H1 (cell line): ENCODE measurements around the gene NUP107. TPM values are rescaled to one million over a fixed set of nuclear protein-coding genes. Genes with fewer than 3 reads are reported as not detected.

Experiments
- CTCF ChIA-PET: fragments of 300-600 bp; sonication (Branson Sonifier 250); formaldehyde crosslinking; loops from one replicate; lab custom pipeline; 2021; ENCODE audit not compliant: partially characterized antibody; lab: Charles Lee
- POLR2A ChIA-PET: fragments of 300-600 bp; sonication (Branson Sonifier 250); formaldehyde crosslinking; loops from one replicate; lab custom pipeline; 2021; ENCODE audit warnings: inconsistent platforms; ENCODE audit not compliant: partially characterized antibody; lab: Charles Lee
- DNase-seq, 2 experiments: peaks; one replicate each; pipeline versions ENCODE4 v3.0.0 to v3.0.0-alpha.2; 2010 to 2022; ENCODE audit warnings: low spot score in 2 of 2, low read depth in 1 of 2, mixed read lengths in 1 of 2
- FAIRE-seq: peaks from 2 replicates; lab custom pipeline; 2011; peaks lifted over from hg19 to GRCh38; lab: Jason Lieb, UNC
- H2AFZ ChIP-seq: 2 replicates; pipeline ENCODE4 v1.8.1; 2012; ENCODE audit warnings: low read length, inconsistent platforms
- H2AK5ac ChIP-seq: 2 replicates; pipeline ENCODE4 v1.6.1; 2013; ENCODE audit warnings: low read depth, low read length
- H2BK120ac ChIP-seq: replicated peaks from 2 replicates; pipeline ENCODE3; 2013; ENCODE audit warnings: low read depth, low read length, inconsistent platforms
- H2BK12ac ChIP-seq: 2 replicates; pipeline ENCODE4 v1.6.1; 2013; ENCODE audit warnings: low read depth, low read length
- H2BK15ac ChIP-seq: 2 replicates; pipeline ENCODE4 v1.6.1; 2013; ENCODE audit warnings: low read length
- H2BK20ac ChIP-seq: 2 replicates; pipeline ENCODE4 v1.6.1; 2013; ENCODE audit warnings: low read length
- H2BK5ac ChIP-seq: 2 replicates; pipeline ENCODE4 v1.6.1; 2013; ENCODE audit warnings: low read depth, low read length
- H3K14ac ChIP-seq: 2 replicates; pipeline ENCODE4 v1.6.1; 2013; ENCODE audit warnings: inconsistent platforms; ENCODE audit not compliant: insufficient read length
- H3K18ac ChIP-seq: 2 replicates; pipeline ENCODE4 v1.6.1; 2013; ENCODE audit warnings: low read length; ENCODE audit errors: extremely low read depth
- H3K23ac ChIP-seq: 2 replicates; pipeline ENCODE4 v1.6.1; 2013; ENCODE audit warnings: inconsistent platforms; ENCODE audit not compliant: insufficient read length
- H3K23me2 ChIP-seq: 2 replicates; pipeline ENCODE4 v1.6.1; 2013; ENCODE audit warnings: low read depth, low read length
- H3K27ac ChIP-seq: 2 replicates; pipeline ENCODE4 v1.6.1; 2011; ENCODE audit warnings: low read depth, low read length, inconsistent platforms
- H3K27me3 ChIP-seq, 4 experiments: replicated peaks in 1 of 4; 1 replicate in 1 of 4; 2 replicates in 3 of 4; pipeline versions ENCODE4 v1.6.1 to v1.8.1; 2011 to 2013; ENCODE audit warnings: low read length in 3 of 4, mild to moderate bottlenecking in 3 of 4, inconsistent platforms in 2 of 4, mixed read lengths in 2 of 4, moderate library complexity in 1 of 4; ENCODE audit not compliant: control insufficient read depth in 3 of 4, insufficient read depth in 3 of 4; ENCODE audit errors: extremely low read depth in 1 of 4
- H3K36me3 ChIP-seq, 4 experiments: 2 replicates each; pipeline versions ENCODE4 v1.6.1 to v1.8.1; 2011 to 2013; ENCODE audit warnings: mild to moderate bottlenecking in 4 of 4, low read length in 3 of 4, moderate library complexity in 2 of 4, control low read depth in 1 of 4, inconsistent platforms in 1 of 4; ENCODE audit not compliant: insufficient read depth in 4 of 4, control insufficient read depth in 2 of 4
- H3K4ac ChIP-seq: replicated peaks from 2 replicates; pipeline ENCODE3; 2013; ENCODE audit warnings: low read length, low read depth, mixed read lengths, inconsistent platforms; ENCODE audit not compliant: insufficient read length
- H3K4me1 ChIP-seq, 4 experiments: replicated peaks in 1 of 4; 1 replicate in 1 of 4; 2 replicates in 3 of 4; pipeline versions ENCODE4 v1.6.1 to v1.8.1; 2011 to 2013; ENCODE audit warnings: low read length in 3 of 4, inconsistent platforms in 2 of 4, mixed read lengths in 1 of 4; ENCODE audit not compliant: insufficient read depth in 4 of 4, control insufficient read depth in 3 of 4
- H3K4me2 ChIP-seq, 2 experiments: 2 replicates each; pipeline versions ENCODE4 v1.6.1 to v1.8.1; 2011 to 2013; ENCODE audit warnings: low read depth in 2 of 2, low read length in 2 of 2, control low read depth in 1 of 2, inconsistent platforms in 1 of 2, mild to moderate bottlenecking in 1 of 2; ENCODE audit not compliant: insufficient read depth in 1 of 2
- H3K4me3 ChIP-seq, 4 experiments: fragments of 200-600, 300-600 bp in 1 of 4; sonication (generic), shearing (Covaris generic), sonication (Bioruptor Twin) in 1 of 4; 2 replicates each; pipeline versions ENCODE4 v1.5.1 to v1.8.1; 2011 to 2016; ENCODE audit warnings: low read length in 4 of 4, low read depth in 3 of 4, control low read depth in 2 of 4, inconsistent platforms in 2 of 4, mild to moderate bottlenecking in 2 of 4, mixed read lengths in 1 of 4, moderate library complexity in 1 of 4; ENCODE audit not compliant: insufficient read depth in 2 of 4; ENCODE audit errors: extremely low read depth in 1 of 4
- H3K56ac ChIP-seq: replicated peaks from 2 replicates; pipeline ENCODE3; 2013; ENCODE audit warnings: low read depth, mild to moderate bottlenecking, mixed read lengths, low read length, inconsistent platforms; ENCODE audit not compliant: insufficient read length
- H3K79me1 ChIP-seq: 2 replicates; pipeline ENCODE4 v1.6.1; 2013; ENCODE audit warnings: low read depth, low read length, control low read depth
- H3K79me2 ChIP-seq, 2 experiments: 2 replicates each; pipeline versions ENCODE4 v1.6.1 to v1.8.1; 2012 to 2013; ENCODE audit warnings: low read length in 2 of 2, mild to moderate bottlenecking in 2 of 2, inconsistent platforms in 1 of 2; ENCODE audit not compliant: insufficient read depth in 2 of 2, control insufficient read depth in 1 of 2
- H3K9ac ChIP-seq, 4 experiments: replicated peaks in 1 of 4; 1 replicate in 1 of 4; 2 replicates in 3 of 4; pipeline versions ENCODE4 v1.6.1 to v1.8.1; 2011 to 2013; ENCODE audit warnings: low read depth in 3 of 4, low read length in 3 of 4, control low read depth in 2 of 4, mild to moderate bottlenecking in 2 of 4, moderate library complexity in 2 of 4, inconsistent platforms in 1 of 4; ENCODE audit errors: extremely low read depth in 1 of 4
- H3K9me3 ChIP-seq, 2 experiments: 2 replicates each; pipeline versions ENCODE4 v1.6.1 to v1.8.1; 2012 to 2013; ENCODE audit warnings: mild to moderate bottlenecking in 2 of 2, moderate library complexity in 2 of 2, control low read depth in 1 of 2, inconsistent platforms in 1 of 2, low read depth in 1 of 2, low read length in 1 of 2, mixed read lengths in 1 of 2; ENCODE audit not compliant: insufficient read depth in 2 of 2
- H4K20me1 ChIP-seq, 2 experiments: replicated peaks in 1 of 2; 2 replicates each; pipeline versions ENCODE3 to v1.8.1; 2011 to 2013; ENCODE audit warnings: inconsistent platforms in 2 of 2, low read length in 2 of 2, mild to moderate bottlenecking in 1 of 2; ENCODE audit not compliant: insufficient read depth in 2 of 2, control insufficient read depth in 1 of 2
- H4K5ac ChIP-seq: 2 replicates; pipeline ENCODE4 v1.6.1; 2013; ENCODE audit warnings: low read length, low read depth, mixed read lengths, inconsistent platforms; ENCODE audit not compliant: insufficient read length
- H4K8ac ChIP-seq: 2 replicates; pipeline ENCODE4 v1.8.0; 2013; ENCODE audit warnings: mild to moderate bottlenecking, moderate library complexity, low read length, inconsistent platforms; ENCODE audit not compliant: insufficient read depth; ENCODE audit errors: extremely low read depth
- H4K91ac ChIP-seq: replicated peaks from 2 replicates; pipeline ENCODE3; 2013; ENCODE audit warnings: low read length, mixed read lengths, inconsistent platforms; ENCODE audit not compliant: insufficient read length
- CREB1 ChIP-seq: IDR thresholded peaks from 2 replicates; pipeline ENCODE4 v1.6.1; 2012; ENCODE audit warnings: inconsistent platforms
- CTBP2 ChIP-seq: IDR thresholded peaks from 2 replicates; pipeline ENCODE4 v1.7.0; 2011; ENCODE audit warnings: borderline replicate concordance, mild to moderate bottlenecking, moderate library complexity, mixed read lengths, low read length; ENCODE audit not compliant: insufficient read depth, insufficient read length
- EGR1 ChIP-seq: IDR thresholded peaks from 2 replicates; pipeline ENCODE4 v1.6.1; 2011; ENCODE audit warnings: low read depth, low read length, borderline replicate concordance
- JUND ChIP-seq: IDR thresholded peaks from 2 replicates; pipeline ENCODE4 v1.6.1; 2011; ENCODE audit warnings: mild to moderate bottlenecking, improper control_type of control experiment, low read length
- MAX ChIP-seq: IDR thresholded peaks from 2 replicates; pipeline ENCODE4 v1.6.1; 2012; ENCODE audit warnings: inconsistent platforms
- PHF8 ChIP-seq: fragments of 200-600 bp; sonication (generic); conservative IDR thresholded peaks from 2 replicates; pipeline ENCODE4 v1.7.1; 2012; ENCODE audit warnings: low read depth, mild to moderate bottlenecking, inconsistent platforms, low read length, moderate library complexity
- POLR2A ChIP-seq, 2 experiments: IDR thresholded peaks; 1 replicate in 1 of 2; 2 replicates in 1 of 2; pipeline ENCODE4 v1.6.1; 2011; ENCODE audit warnings: low read depth in 2 of 2, low read length in 2 of 2, mild to moderate bottlenecking in 2 of 2; ENCODE audit errors: control extremely low read depth in 1 of 2
- POU5F1 ChIP-seq: IDR thresholded peaks from 2 replicates; pipeline ENCODE4 v1.6.1; 2011; ENCODE audit warnings: low read depth, mild to moderate bottlenecking, low read length, moderate library complexity
- SRF ChIP-seq: IDR thresholded peaks from 2 replicates; pipeline ENCODE4 v1.6.1; 2011; ENCODE audit warnings: mild to moderate bottlenecking, low read depth, low read length, moderate library complexity
- TBP ChIP-seq: IDR thresholded peaks from 2 replicates; pipeline ENCODE4 v1.6.1; 2011; ENCODE audit warnings: low read depth, low read length, improper control_type of control experiment
- WGBS, 2 experiments: shearing (Covaris generic) in 1 of 2; methylation state at CpG; one replicate each; pipeline versions ENCODE4 v1.1.6 to v1.1.7; 2013 to 2015; ENCODE audit warnings: low lambda C conversion rate in 2 of 2, mixed read lengths in 2 of 2, inconsistent platforms in 1 of 2, low coverage in 1 of 2, missing lambda C conversion rate in 1 of 2; ENCODE audit not compliant: insufficient replicate concordance in 2 of 2, insufficient coverage in 1 of 2, insufficient read length in 1 of 2; ENCODE audit errors: extremely low coverage in 1 of 2, missing lambda C conversion rate in 1 of 2; 5-methylcytosine and 5-hydroxymethylcytosine counted together
- polyA plus RNA-seq, 7 experiments: library from polyadenylated mRNA; depleted of rRNA in 3 of 7; stranded (reverse) in 5 of 7; unstranded in 2 of 7; fragments of >200 nt in 5 of 7; fragments of 200-250 nt in 2 of 7; gene quantifications; 1 replicate in 5 of 7; 2 replicates in 1 of 7; 4 replicates in 1 of 7; pipeline versions ENCODE4 v1.2.1 to v1.2.3, GENCODE V29; 2011 to 2013; ENCODE audit warnings: missing spikeins in 2 of 7, mixed read lengths in 2 of 7
- total RNA-seq: library from RNA; stranded (reverse); fragmentation: NEBNext Ultra II Directional; extraction: Animal tissue kit (Norgen Biotek cat#: 25700); gene quantifications from 2 replicates; pipeline ENCODE4 v1.2.1, GENCODE V29; 2021
- TF ChIP-seq, protein P1 (sequence below), 3 experiments: IDR thresholded peaks; 1 replicate in 2 of 3; 2 replicates in 1 of 3; pipeline versions ENCODE4 v1.5.1 to v1.6.1; 2011; ENCODE audit warnings: low read length in 3 of 3, mild to moderate bottlenecking in 3 of 3, inconsistent platforms in 2 of 3, low read depth in 1 of 3, moderate library complexity in 1 of 3; ENCODE audit not compliant: insufficient read depth in 1 of 3; ENCODE audit errors: control extremely low read depth in 1 of 3

Gene NUP107
- total and polyA plus RNA-seq, 2 of the 8 experiments (the other 6 are each of a cell fraction or from before 2014, with no cell fraction given) = 46.1 to 141 TPM

- Histone ChIP-seq H3K36me3 (peaks cover 4 to 17% (median 12%) of the 10 kb centered on the region in 4 experiments; a peak in 5 of 8 replicates), H3K4me3 (no peak overlapping the region), H3K9me3 (no peaks in the 10 kb centered on the region), H3K14ac (no peak overlapping the region), H3K18ac (no peak overlapping the region), H3K79me1 (no peaks in the 10 kb centered on the region), H2BK120ac (no peak overlapping the region)
- TF ChIP-seq POLR2A (IDR thresholded peaks at IDR 0.05; ENCODE audit: control extremely low read depth in 1 of 2, low read depth in 2 of 2, low read length in 2 of 2) (no peak), SRF (no peak), MAX (no peak), JUND (no peak), CREB1 (no peak), CTBP2 (no peak), POU5F1 (no peak), PHF8 (no peak), TBP (no peak), EGR1 (no peak)
- TF ChIP-seq, protein P1, sequence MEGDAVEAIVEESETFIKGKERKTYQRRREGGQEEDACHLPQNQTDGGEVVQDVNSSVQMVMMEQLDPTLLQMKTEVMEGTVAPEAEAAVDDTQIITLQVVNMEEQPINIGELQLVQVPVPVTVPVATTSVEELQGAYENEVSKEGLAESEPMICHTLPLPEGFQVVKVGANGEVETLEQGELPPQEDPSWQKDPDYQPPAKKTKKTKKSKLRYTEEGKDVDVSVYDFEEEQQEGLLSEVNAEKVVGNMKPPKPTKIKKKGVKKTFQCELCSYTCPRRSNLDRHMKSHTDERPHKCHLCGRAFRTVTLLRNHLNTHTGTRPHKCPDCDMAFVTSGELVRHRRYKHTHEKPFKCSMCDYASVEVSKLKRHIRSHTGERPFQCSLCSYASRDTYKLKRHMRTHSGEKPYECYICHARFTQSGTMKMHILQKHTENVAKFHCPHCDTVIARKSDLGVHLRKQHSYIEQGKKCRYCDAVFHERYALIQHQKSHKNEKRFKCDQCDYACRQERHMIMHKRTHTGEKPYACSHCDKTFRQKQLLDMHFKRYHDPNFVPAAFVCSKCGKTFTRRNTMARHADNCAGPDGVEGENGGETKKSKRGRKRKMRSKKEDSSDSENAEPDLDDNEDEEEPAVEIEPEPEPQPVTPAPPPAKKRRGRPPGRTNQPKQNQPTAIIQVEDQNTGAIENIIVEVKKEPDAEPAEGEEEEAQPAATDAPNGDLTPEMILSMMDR (IDR thresholded peaks at IDR 0.05; ENCODE audit: control extremely low read depth in 1 of 3, insufficient read depth in 1 of 3, low read depth in 1 of 3, low read length in 3 of 3) = no peak
- TF ChIP-seq, all 59 proteins: peak for 0
- Histone ChIP-seq H4K5ac (no peak overlapping the region), H3K27ac (no peak overlapping the region), H2AK5ac (no peak overlapping the region), H3K79me2 (peaks cover 0 to 54% of the 10 kb centered on the region in 2 experiments; a peak in 2 of 4 replicates), H2BK5ac (no peak overlapping the region), H3K4me2 (no peak overlapping the region), H3K23ac (no peak overlapping the region), H3K56ac (no peak overlapping the region), H3K27me3 (no peaks in the 10 kb centered on the region), H2BK15ac (no peak overlapping the region), H4K20me1 (peaks cover 0 to 4% of the 10 kb centered on the region in 2 experiments), H4K91ac (no peak overlapping the region), H2BK20ac (no peak overlapping the region), H2BK12ac (no peak overlapping the region), H2AFZ (no peak overlapping the region), H3K23me2 (no peaks in the 10 kb centered on the region), H4K8ac (no peak overlapping the region), H3K4me1 (no peaks in the 10 kb centered on the region), H3K4ac (no peak overlapping the region), H3K9ac (no peak overlapping the region)
- 67% methylated on average over 1 of the region's 1 CpG; no CpG with 5 or more reads in 1 of the 2 experiments for WGBS, 2 experiments
- FAIRE-seq (no peak), DNase-seq (no peak)
- ChIA-PET POLR2A (no interaction called here), CTCF (interaction anchor here (0.7 kb wide), 1 partner anchor 241 kb away, joined by 3 read pairs; no protein-coding TSS in a partner anchor)
Measured at GRCh38 chr12:68647507-68647906, 39.3 kb upstream of the NUP107 start.
